HG03060 (cell line): ENCODE data around the gene UQCR11.

ENCODE experiments used
- ATAC-seq: cut with Tn5 transposase; IDR thresholded peaks from one replicate; pipeline ENCODE4 v1.9.1; 2021; ENCODE audit warnings: low read depth, moderate number of reproducible peaks; ENCODE audit not compliant: unreplicated experiment

Gene UQCR11

DNA sequence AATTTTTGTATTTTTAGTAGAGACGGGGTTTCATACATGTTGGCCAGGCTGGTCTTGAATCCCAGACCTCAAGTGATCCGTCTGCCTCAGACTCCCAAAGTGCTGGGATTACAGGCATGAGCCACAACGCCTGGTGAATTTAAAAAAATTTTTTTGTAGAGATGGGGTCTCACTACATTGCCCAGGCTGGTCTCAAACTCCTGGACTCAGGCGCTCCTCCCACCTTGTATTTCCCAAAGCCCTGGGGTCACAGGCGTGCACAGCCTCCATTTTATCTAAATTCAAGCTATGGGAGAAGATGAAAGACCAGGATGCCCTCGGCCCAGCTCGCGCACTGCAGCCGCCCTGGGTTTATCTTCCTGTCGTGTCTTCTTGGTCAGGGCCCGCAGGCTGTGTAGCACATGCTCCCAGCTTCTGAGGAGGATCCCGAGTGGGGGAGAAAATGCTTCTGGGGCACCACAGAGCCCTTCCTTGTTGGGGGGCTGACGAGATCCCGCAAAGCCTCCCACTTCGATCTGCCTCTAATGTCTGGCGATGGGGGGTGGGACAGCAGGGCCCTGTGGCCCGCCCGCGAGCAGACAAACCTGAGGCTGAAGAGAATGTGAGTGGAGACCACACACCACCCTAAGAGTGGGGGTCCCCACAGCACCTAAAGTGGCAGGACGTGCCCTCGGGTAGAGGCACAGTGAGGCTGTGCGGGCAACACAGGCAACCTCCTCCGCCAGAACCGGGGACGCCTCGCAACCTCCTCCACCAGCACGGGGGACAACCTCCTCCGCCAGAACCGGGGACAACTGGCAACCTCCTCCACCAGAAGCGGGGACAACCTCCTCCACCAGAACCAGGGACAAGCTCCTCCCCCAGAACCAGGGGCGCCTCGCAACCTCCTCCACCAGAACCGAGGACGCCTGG is 31.3 kb upstream of the UQCR11 start:
- no peak for ATAC-seq

DNA sequence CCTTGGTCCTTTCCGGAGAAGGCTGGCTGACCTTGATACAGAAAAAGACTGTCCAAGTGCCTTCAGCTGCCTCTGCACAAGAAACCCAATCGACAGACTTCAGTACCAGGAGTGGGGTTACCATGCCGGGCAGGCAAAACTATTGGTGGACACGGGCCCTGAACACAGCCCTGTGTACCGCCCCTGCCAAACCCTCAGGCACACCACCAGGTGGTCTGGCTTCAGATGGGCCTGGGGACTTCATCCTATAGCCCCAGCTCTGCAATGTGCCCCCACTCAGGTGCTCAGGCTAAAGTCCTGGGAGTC is 29.6 kb upstream of the UQCR11 start:
- ATAC-seq, result no peak

DNA sequence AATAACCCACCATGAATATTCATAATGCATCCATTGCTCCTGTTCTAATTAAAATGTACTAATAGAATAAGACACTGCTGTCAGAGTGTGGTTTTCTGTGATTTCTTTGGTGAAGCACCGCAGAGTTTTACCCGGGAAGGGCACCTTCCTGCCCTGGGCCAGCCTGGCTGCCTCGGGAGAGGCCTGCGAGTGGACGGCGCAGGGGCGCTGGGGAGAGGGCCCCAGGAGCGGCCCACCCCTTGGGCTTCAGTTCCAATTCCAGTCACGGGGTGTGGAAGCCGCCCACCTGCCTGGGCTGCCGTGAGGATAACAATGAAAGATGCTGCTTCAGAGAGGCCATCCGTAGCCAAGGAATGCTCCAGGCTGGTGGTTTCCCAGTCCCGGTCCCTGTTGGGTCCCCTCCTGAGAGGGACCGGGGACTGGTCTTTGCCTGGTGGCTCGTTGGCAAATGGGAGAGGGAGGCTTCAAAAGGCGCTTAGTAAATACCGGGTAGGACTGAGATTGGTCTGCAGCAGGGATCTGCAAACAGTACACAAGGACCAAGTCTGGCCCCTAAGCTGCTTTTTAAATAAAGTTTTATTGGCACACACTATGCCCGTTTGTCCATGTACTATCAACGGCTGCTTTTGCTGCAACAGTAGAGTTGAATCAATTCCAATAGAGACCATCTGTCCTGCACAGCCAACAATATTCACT is 29.1 kb upstream of the UQCR11 start:
- ATAC-seq, result no peak

DNA sequence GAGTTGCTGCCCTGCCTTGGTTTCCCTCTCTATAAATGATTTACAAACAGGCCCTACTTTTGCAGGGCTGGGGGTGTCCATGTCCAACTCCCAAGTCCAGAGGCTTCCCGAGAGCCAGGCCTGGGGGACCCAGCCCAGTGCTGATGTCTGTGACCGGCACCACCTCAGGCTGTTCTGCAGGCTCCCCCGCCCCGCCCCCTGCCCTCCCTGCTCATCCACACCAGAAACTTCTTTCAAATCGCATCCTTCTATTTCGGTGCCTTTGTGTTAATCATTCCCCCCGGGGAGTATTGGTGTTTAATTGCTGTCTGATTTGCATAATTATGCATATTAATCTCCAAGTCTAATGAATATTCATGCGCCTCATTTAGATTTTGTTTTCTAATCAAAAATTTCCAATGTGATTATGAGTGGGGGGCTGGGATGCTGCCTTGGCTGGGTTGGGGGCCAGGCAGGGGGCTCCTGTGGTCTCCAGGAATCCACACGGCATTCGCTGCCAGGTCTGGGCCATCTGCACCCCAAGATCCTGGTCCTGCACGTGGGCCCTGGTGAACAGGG is 28.1 kb upstream of the UQCR11 start:
- ATAC-seq, result no peak

DNA sequence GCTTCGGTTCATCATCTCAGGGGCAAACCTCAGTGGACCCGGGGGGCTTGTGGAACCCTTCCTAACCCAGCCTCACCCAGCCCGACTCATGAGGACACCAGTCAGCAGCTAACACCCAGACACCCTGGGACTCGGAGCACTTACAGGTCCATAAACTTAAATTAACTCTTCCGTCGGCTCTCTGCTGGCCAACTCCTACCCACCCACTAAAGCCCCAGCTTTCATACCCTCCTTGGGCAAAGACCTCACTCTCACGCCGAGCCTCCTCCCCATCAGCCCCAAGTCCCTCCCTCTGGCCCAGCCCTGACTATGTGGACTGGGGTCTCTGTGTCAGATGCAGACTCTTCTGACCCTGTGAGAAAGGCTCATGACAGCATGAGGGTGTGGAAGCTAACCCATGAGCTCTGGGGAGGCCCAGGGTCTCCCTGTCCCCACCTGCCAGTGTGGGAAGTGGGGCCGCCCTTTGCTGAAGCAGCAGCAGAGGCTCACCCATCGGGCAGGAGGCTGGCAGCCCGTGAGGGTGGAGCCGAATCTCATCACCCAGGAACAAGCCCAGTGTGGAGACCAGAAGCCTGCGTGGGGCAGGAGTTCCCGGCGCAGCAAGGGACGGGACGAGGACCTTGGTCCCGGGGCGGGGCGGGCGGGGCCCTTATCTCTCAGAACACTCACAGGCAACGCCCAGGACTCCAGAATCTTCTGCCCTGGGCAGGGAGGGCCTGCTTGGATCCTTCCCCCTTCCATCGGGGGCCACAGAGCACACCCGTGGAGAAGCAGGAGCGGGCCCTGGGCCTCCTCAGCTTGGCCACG is 27.4 kb upstream of the UQCR11 start:
- no peak for ATAC-seq

DNA sequence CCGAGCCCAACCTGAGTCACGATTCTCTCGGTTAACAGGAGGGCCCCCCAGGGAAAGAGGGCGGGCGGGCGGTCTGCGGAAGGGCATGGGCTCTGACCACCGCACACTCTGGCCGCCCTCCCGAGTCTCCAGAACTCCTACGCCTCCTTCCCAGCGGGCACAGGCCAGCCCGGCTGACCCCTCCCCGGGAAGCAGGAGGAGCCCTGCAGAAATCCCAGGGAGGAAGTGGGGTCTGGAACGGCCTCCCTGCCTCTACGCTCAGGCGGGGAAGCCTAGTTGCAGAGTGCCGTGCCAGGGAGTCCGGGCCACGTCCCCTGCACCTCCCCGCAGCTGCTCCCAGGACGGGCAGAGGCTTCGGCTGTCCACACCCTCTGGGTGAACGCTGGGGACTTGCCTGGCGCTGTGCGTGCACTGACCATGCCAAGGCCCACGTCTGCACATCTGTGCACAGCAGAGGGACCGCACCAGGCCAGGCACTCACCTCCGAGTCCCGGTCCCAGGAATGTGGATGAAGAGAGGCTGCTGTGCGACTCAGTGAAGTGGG is 26.4 kb upstream of the UQCR11 start:
- no peak for ATAC-seq

DNA sequence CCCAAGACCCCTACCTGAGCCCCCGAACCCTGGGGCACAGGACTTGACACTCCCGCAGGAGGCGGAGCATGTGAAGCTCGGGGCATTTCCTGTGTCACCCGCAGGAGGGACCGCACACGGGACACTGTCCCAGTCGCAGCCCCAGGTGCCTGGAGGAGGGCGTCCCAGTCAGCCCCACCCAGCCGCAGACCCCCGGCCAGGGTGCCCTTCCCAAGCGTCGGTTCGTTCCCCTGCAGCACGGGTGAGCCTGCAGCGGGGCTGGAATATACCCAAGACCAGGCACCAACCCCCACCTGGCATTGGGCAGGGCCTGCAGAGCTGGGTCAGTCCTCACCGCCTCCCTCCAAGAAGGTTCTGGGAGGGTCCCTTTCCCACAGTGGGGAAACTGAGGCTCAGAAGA is 25.5 kb upstream of the UQCR11 start:
- ATAC-seq, result no peak

DNA sequence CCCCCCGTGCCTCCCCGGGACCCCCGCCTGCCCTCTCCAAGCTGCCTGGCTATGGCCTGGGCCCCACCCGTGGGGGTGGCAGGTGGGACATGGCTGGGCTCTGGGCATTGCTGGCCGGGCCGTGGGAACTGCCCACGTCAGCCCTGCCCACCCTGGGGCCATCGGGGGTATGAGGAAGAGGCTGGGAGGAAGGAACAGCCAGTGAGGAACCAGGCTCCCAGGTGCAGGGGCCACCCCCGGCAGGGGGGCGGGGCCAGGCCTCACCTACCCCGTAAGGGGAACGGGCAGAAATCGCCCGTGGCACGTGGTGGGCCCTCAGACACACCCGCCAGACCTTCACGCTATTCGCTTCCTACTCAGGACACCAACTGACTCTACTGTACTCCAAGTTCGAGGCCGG is 24.8 kb upstream of the UQCR11 start:
- ATAC-seq, result no peak

DNA sequence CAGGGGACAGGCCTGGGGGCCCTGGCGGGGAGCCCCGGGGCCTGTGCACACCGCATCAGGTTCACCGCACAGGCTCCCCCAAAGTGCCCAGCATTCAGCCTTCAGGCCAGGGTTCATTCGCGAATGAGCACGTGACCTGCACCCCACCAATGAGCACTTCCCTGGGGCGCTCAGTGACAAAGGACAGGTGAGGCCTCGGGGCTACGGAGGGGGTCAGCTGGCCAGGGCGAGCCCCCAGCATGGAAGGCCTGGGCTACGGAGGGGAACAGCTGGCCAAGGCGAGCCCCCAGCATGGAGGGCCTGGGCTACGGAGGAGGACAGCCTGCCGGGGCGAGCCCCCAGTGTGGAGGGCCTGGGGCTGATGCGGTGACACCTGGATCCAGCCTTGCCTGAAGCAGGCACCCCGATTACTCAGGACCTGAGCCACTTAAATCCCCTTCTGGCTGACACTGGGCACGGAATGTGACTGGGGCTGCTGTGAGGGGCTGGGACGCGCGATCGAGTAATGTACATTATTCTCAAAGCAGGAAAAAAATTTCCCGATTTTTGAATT is 24.1 kb upstream of the UQCR11 start:
- no peak for ATAC-seq

DNA sequence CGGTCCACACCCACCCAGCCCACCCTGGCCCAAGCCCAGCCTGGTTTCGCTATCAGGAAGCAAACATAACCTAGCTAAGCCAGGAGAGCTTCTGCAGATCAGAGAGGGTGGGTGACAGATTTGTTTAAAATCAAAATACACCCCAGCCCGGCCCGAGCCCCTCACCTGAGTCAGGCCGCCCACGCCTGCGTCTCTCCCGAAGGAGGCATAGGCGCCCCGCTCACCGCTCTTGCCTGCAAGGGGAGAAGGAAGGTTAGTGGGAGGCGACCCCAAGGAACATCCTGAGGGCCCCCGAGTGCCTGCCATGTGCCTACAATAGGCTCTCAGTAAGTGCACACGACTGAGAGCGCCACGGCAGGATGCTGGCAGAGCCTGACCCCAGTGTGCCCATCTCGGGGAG is 21.9 kb upstream of the UQCR11 start:
- ATAC-seq, result no peak

DNA sequence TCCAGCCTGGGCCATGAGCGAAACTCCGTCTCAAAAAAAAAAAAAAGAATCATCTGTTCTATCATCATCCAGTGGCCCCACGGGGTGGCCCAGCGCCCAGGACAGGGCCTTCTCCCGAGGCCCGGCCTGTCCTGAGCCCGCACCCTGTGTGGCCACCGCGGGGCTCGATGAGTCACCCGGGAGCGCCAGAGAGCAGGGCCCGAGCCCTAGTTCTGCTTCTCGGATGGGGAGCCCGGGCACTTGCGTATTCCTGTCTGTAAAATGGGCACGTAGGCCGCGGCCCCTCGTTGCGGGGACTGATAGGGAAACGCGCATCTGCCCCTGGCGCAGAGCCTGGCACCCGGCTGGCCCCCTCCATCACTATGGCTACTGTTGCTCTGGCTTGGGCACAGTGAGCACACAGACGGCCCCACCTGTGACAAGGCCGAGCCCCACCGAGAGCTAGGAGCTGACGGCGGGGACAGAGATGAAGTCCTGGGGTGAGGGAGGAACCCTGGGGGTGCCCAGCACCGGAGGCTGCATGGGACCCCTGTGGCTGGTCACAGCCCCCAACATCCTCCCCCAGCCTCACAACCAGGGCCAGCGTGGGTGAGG is 21.3 kb upstream of the UQCR11 start:
- no peak for ATAC-seq

DNA sequence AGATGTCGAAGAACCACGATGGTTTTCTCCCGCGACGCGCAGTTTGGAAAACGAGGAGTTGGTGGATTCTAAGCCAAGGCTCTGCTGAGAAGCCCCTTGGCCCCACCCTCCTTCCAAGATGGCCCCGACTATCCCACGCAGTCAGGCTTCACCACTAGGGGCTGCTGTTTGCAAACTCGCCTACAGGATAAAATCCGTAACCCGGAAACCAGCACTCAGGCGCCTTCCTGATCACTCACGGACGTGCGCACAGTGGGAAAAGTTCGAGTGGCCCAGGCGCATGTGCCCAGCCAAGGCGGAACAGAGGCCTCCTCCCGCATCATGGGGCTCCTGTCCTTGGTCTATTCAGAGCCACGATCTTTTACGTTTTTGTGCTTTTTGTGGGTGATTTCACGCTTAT is 19.2 kb upstream of the UQCR11 start:
- no peak for ATAC-seq

DNA sequence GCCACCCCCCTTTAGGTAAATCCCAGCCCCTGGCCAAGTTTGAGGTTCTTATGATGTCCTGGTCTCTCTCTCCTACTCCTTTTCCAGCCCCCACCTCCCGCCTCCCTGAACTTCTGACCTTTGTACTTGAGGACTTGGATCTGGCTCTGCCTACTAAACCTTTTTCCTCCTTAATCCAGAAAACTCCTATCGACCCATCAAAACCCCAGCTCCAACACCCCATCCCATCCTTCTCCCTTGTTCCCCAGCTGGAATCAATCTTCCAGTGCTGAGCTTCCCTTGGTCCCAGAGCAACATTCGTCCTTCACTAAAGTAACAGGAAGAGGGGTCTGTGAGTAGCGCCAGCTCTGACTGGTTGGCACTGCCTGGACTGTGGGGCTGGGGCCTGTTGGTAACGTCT is 17.3 kb upstream of the UQCR11 start:
- no peak for ATAC-seq

DNA sequence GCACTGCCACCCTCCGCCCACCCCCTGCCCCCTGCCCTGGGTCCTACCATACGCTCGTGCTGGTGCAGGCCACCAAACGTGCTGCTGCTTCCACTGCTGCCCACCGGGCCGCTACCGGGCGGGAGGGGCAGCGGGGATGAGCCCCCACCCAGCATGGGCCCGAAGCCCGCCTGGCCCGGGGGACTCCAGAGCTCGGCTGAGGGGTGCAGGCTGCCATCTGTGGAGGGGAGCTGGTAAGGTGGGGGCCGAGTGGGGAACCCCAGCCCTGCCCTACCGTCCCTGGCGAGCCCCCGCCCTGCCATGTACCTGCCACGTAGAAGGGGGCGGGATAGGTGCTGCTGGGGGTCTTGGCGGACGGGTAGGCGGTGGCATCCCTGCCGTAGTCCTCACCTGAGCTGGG is 16.7 kb upstream of the UQCR11 start:
- ATAC-seq, result no peak

DNA sequence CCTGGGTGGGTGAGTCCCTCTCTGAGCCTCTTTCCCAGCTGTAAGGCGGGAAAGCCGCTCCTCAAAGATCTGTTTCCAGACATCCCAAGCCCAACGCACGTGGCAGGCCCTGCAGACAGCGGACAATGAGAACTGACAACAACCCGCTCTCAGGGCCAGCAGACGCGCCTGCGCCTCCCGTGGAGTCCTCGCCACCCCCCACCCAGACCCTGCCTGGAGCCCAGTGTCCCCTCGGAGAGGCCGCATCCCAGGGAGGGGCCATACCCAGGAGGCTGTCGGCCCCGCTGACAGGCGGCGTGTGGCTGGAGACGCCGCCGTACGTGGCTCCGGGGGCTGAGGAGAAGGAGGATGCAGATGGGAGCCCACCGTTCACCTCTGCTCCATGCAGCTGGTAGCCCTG is 16.3 kb upstream of the UQCR11 start:
- no peak for ATAC-seq

DNA sequence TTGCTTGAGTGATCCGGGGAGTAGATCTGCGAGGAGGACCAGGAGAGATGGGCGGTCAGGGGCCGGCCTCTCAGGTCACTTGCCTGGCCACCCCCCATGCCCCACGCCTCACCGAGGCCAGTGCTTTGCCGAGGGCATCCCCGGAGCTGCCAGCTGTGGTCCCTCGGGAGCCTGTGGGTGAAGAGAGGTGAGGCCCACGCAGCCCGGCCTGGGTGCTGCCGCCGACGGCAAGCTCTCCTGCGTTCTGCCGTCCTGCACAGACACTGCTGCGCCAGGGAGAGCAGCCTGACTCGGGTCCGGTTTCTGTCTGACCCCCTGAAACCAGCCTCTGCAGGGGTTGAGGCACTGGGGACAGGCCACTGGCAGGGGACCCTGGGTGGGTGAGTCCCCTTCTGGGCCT is 15.8 kb upstream of the UQCR11 start:
- no peak for ATAC-seq

DNA sequence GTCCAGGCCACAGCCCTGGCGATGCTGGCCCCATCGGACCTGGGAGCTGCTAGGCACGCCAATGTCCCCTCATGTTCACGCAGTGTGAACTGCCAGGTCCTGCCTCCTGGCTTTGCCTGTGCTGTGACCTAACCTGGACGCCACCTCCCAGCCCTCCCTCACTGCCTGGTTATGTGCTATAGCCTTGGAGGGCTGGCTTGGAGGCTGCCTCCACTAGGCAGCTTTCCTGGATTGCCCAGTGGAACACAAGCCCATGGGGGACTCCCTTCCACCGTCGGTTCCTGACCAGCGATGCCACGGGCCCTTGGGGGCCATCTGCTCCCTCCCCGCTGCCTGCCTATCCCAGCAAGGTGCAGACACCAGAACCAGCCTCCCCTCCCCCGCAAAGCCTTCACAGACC is 15.2 kb upstream of the UQCR11 start:
- ATAC-seq, result no peak

DNA sequence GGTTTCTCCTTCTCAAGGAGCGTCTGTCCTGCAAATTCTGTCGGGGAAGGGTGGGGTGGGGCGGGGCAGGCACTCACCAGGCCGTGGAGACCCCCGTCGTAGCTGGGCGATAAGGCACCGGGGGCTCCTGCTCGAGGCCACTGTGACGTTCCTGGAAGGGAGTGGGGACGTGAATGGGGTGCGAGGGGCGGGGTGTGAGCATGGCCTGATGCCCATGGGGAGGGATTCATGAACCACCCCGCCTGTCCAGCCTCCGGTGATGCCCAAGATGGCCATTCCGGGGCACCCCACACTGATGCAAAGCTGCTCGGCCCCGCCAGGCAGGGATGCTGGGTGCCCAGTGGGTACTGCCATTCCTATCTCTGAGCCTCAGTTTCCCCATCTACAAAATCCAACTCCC is 14.4 kb upstream of the UQCR11 start:
- ATAC-seq, result no peak

DNA sequence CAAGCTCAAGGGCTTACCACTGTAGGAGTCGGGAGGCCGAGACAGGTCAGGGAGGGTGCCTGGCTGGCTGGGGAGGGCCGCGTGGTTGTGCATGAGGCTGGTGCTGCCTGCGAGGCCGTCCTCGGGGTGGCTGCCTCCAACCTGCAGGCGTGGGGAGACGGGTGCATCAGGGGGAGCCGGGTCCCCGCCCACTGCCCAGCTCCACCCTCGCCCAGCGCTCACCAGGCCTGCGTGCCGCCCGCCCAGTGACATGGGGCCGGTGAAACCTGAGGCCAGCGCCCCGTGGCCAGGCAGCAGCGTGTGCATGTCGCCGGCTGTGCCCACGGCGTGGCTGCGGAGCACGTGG is 13.8 kb upstream of the UQCR11 start:
- no peak for ATAC-seq
